Ovary (tissue), 9 donors: ENCODE measurements around the gene MPPED1. TPM values are rescaled to one million over a fixed set of nuclear protein-coding genes. Genes with fewer than 3 reads are reported as not detected.

Experiments
- DNase-seq, 5 donors: peaks; one replicate each; pipeline ENCODE4 v3.0.0-alpha.2; 2019 to 2020
- H3K27ac ChIP-seq, 2 donors: fragments of 200-600 bp; one replicate each; pipeline versions ENCODE4 v1.5.1 to v1.8.0; 2019 to 2022
- H3K27me3 ChIP-seq: fragments of 200-600 bp; one replicate; pipeline ENCODE4 v1.8.0; 2022
- H3K36me3 ChIP-seq: fragments of 200-600 bp; sonication (generic); one replicate; pipeline ENCODE4 v1.5.1; 2019
- H3K4me1 ChIP-seq: one replicate; pipeline ENCODE4 v1.8.1; 2013; ENCODE audit warnings: mild to moderate bottlenecking, moderate library complexity; ENCODE audit not compliant: insufficient read depth
- H3K4me3 ChIP-seq: fragments of 200-600 bp; sonication (generic); one replicate; pipeline ENCODE4 v1.5.1; 2017
- H3K9me3 ChIP-seq, 2 donors: fragments of 200-600 bp in 1 of 2; sonication (generic) in 1 of 2; one replicate each; pipeline versions ENCODE4 v1.5.1 to v1.8.1; 2013 to 2019; ENCODE audit warnings: mild to moderate bottlenecking in 1 of 2, moderate library complexity in 1 of 2
- CTCF ChIP-seq, 3 donors: fragments of 450-650 bp in 2 of 3; fragments of 200-600 bp in 1 of 3; IDR thresholded peaks; one replicate each; pipeline versions ENCODE4 v1.5.1 to v1.8.0; 2016 to 2022; ENCODE audit warnings: antibody characterized with exemption in 3 of 3, mild to moderate bottlenecking in 1 of 3
- EP300 ChIP-seq: sonication (generic); formaldehyde crosslinking; IDR thresholded peaks from one replicate; pipeline ENCODE4 v1.6.1; 2017; ENCODE audit warnings: antibody characterized with exemption
- POLR2A ChIP-seq: fragments of 450-650 bp; IDR thresholded peaks from one replicate; pipeline ENCODE4 v1.6.1; 2017; ENCODE audit warnings: antibody characterized with exemption, mild to moderate bottlenecking, moderate library complexity
- WGBS, 3 donors: extraction: QIAGEN DNeasy Blood & Tissue Kit in 1 of 3; methylation state at CpG; one replicate each; pipeline versions ENCODE4 v1.1.5 to v1.1.7; 2013 to 2017; 5-methylcytosine and 5-hydroxymethylcytosine counted together
- intact Hi-C, 4 donors: fragments of 100-400 bp; cut with DNase I; formaldehyde crosslinking; loops; one replicate each; pipeline versions ENCODE4 v1.11.0 to v1.15.1; 2022 to 2023
- polyA plus RNA-seq, 2 donors: library from polyadenylated mRNA; stranded (reverse); fragments of 200-250 nt in 1 of 2; fragments of 350-450 nt in 1 of 2; fragmentation: Illumina TruSeq in 1 of 2; extraction: RNeasy Lipid Tissue Mini Kit (QIAGEN cat#74804) in 1 of 2; gene quantifications; one replicate each; pipeline ENCODE4 v1.2.3, GENCODE V29; 2013 to 2014
- total RNA-seq, 7 donors: library from RNA; depleted of rRNA in 2 of 7; stranded (reverse); fragments of >200 nt in 2 of 7; fragmentation: NEBNext Ultra II Directional in 3 of 7; extraction: Animal tissue kit (Norgen Biotek cat#: 25700) in 3 of 7; gene quantifications; one replicate each; pipeline versions ENCODE4 v1.1.0 to v1.2.4, GENCODE V29; 2016 to 2023
- donor health status: DM: no; HTN: no; CAD: no; lungs with moderate emphysema.
- donor health status: DM: no; HTN: no; CAD: no.
- donor health status: Bipolar disorder and iron deficiency.
- donor health status: DM: yes; HTN: yes; CAD: no.
- donor health status: DM: no; HTN: no; CAD: no.
- donor health status: DM: yes; HTN: yes; CAD: no.

MPPED1 gene
- total and polyA plus RNA-seq, 9 donors, result 0.45 to 4.1 (median 2.1) TPM

GRCh38 chr22:43488937-43489336, 77.1 kb downstream of the MPPED1 start:
- Histone ChIP-seq H3K9me3 (no peaks in the 10 kb centered on the region), H3K27ac (no peak overlapping the region), H3K27me3 (no peaks in the 10 kb centered on the region), H3K4me1 (peaks cover 3% of the 10 kb centered on the region), H3K36me3 (no peaks in the 10 kb centered on the region), H3K4me3 (no peak overlapping the region)
- DNase-seq, result no peak
- WGBS, 3 donors, result 58 to 72% (median 61%) methylated on average over 10 of the region's 10 CpGs
- intact Hi-C loops, result no loop called here
- no peak for TF ChIP-seq CTCF (IDR thresholded peaks at IDR 0.05)
- no peak for TF ChIP-seq POLR2A
- TF ChIP-seq EP300, result no peak

- Histone ChIP-seq H3K9me3 (no peaks in the 10 kb centered on the region), H3K4me1 (peaks cover 3% of the 10 kb centered on the region), H3K27ac (no peak overlapping the region), H3K36me3 (no peaks in the 10 kb centered on the region), H3K4me3 (no peak overlapping the region), H3K27me3 (no peaks in the 10 kb centered on the region)
- TF ChIP-seq POLR2A, result no peak
- TF ChIP-seq CTCF (IDR thresholded peaks at IDR 0.05), result no peak
- no peak for TF ChIP-seq EP300
- DNase-seq, result no peak
- WGBS, 3 donors, result 90 to 93% (median 92%) methylated on average over 7 of the region's 7 CpGs
- intact Hi-C loops, result no loop called here
Observed at GRCh38 chr22:43490311-43490710, 78.5 kb downstream of the MPPED1 start.

GRCh38 chr22:43491177-43491576, 79.4 kb downstream of the MPPED1 start:
- no peaks in the 10 kb centered on the region for H3K27me3 ChIP-seq
- H3K4me3 ChIP-seq, result no peak overlapping the region
- peaks cover 3% of the 10 kb centered on the region for H3K4me1 ChIP-seq
- H3K9me3 ChIP-seq, result no peaks in the 10 kb centered on the region
- no peak overlapping the region for H3K27ac ChIP-seq
- H3K36me3 ChIP-seq, result no peaks in the 10 kb centered on the region
- no peak for DNase-seq
- intact Hi-C loops, result no loop called here
- TF ChIP-seq POLR2A, result no peak
- TF ChIP-seq EP300, result no peak
- no peak for TF ChIP-seq CTCF (IDR thresholded peaks at IDR 0.05)
- WGBS, 3 donors, result 55 to 61% (median 59%) methylated on average over 3 of the region's 3 CpGs

GRCh38 chr22:43491737-43492136, 79.9 kb downstream of the MPPED1 start:
- TF ChIP-seq EP300 (no peak), POLR2A (no peak), CTCF (IDR thresholded peaks at IDR 0.05) (no peak)

More at GRCh38 chr22:43491737-43492136, 79.9 kb downstream of the MPPED1 start:
- Histone ChIP-seq H3K27me3 (no peaks in the 10 kb centered on the region), H3K27ac (no peak overlapping the region), H3K36me3 (no peaks in the 10 kb centered on the region), H3K4me1 (peaks cover 3% of the 10 kb centered on the region), H3K4me3 (no peak overlapping the region), H3K9me3 (no peaks in the 10 kb centered on the region)
- intact Hi-C loops, result no loop called here
- 95 to 97% (median 97%) methylated on average over 1 of the region's 1 CpG for WGBS, 3 donors
- DNase-seq, result no peak
